Measurements from ENCODE around the gene MGAT4A.

- TF ChIP-seq CTCF (IDR thresholded peaks at IDR 0.05) (no peak), POLR2A (IDR thresholded peaks at IDR 0.05) (no peak)
Observed at GRCh38 chr2:98713332-98714015, 17.5 kb downstream of the MGAT4A start.
